Coronary artery (tissue), 2 donors: Measurements from ENCODE around the gene RUBCNL.

Experiments used
- DNase-seq: peaks from one replicate; pipeline ENCODE4 v3.0.0-alpha.2; 2017; ENCODE audit warnings: low spot score
- H3K27ac ChIP-seq, 2 donors: fragments of 200-600 bp; sonication (generic); one replicate each; pipeline ENCODE4 v1.5.1; 2016 to 2019
- H3K4me3 ChIP-seq: fragments of 200-600 bp; sonication (generic); 2 replicates; pipeline ENCODE4 v1.5.1; 2016; ENCODE audit warnings: mild to moderate bottlenecking, moderate library complexity
- CTCF ChIP-seq: fragments of 200-600 bp; sonication (generic); IDR thresholded peaks from one replicate; pipeline ENCODE4 v1.5.1; 2019; ENCODE audit warnings: antibody characterized with exemption

RUBCNL gene

GRCh38 chr13:46385946-46386345 lies 1.1 kb downstream of the RUBCNL start:
- H3K4me3 ChIP-seq, result peak overlapping the region; percentile 72
- DNase-seq, result no peak
- no peak overlapping the region for H3K27ac ChIP-seq
- no peak for TF ChIP-seq CTCF

GRCh38 chr13:46383383-46383782 lies 3.7 kb downstream of the RUBCNL start:
- Histone ChIP-seq H3K27ac (no peak overlapping the region), H3K4me3 (no peak overlapping the region)
- DNase-seq, result no peak
- TF ChIP-seq CTCF, result no peak

- no peak overlapping the region for H3K27ac ChIP-seq
- TF ChIP-seq CTCF, result no peak
- H3K4me3 ChIP-seq, result no peak overlapping the region
- DNase-seq, result no peak
Observed at GRCh38 chr13:46382224-46382623, 4.8 kb downstream of the RUBCNL start.

GRCh38 chr13:46380242-46380641 lies 6.8 kb downstream of the RUBCNL start:
- Histone ChIP-seq H3K27ac (no peak overlapping the region), H3K4me3 (no peak overlapping the region)
- no peak for DNase-seq
- TF ChIP-seq CTCF, result no peak

- no peak overlapping the region for H3K27ac ChIP-seq
- TF ChIP-seq CTCF, result no peak
- no peak overlapping the region for H3K4me3 ChIP-seq
- no peak for DNase-seq
Observed at GRCh38 chr13:46379611-46380010, 7.4 kb downstream of the RUBCNL start.

GRCh38 chr13:46378411-46378810 lies 8.6 kb downstream of the RUBCNL start:
- TF ChIP-seq CTCF, result no peak
- H3K4me3 ChIP-seq, result no peak overlapping the region
- H3K27ac ChIP-seq, result no peak overlapping the region
- DNase-seq, result no peak

GRCh38 chr13:46377554-46377953 lies 9.5 kb downstream of the RUBCNL start:
- DNase-seq, result no peak
- no peak for TF ChIP-seq CTCF
- H3K4me3 ChIP-seq, result no peak overlapping the region
- no peak overlapping the region for H3K27ac ChIP-seq
